ENCODE results near the gene PRKCH.

- TF ChIP-seq POLR2A (IDR thresholded peaks at IDR 0.05): no peak
- TF ChIP-seq CTCF (IDR thresholded peaks at IDR 0.05): no peak
These were observed 194.2 kb downstream of the PRKCH start for GRCh38 chr14:61515436-61516117.

Measured in body of pancreas (tissue), 4 donors.